Small intestine (tissue), 7 donors: ENCODE results near the gene ST14. TPM values are rescaled to one million over a fixed set of nuclear protein-coding genes. Genes with fewer than 3 reads are reported as not detected.
"Not testable (repeated sequence)": the region's sequence is repeated elsewhere in the genome, so short reads cannot be mapped to it uniquely, and the experiment has no call there.

Experiments used
- DNase-seq, 2 donors: peaks; one replicate each; pipeline versions ENCODE4 v3.0.0 to v3.0.0-alpha.2; 2013
- FAIRE-seq: peaks from 2 replicates; lab custom pipeline; 2012; peaks lifted over from hg19 to GRCh38; lab: Jason Lieb, UNC
- H3K27ac ChIP-seq, 3 donors: one replicate each; pipeline ENCODE4 v1.5.1; 2013; ENCODE audit warnings: low read length in 2 of 3, mild to moderate bottlenecking in 2 of 3, control low read depth in 1 of 3, inconsistent platforms in 1 of 3, low read depth in 1 of 3, moderate library complexity in 1 of 3
- H3K27me3 ChIP-seq, 3 donors: one replicate each; pipeline ENCODE4 v1.6.1; 2013; ENCODE audit warnings: low read length in 3 of 3, inconsistent platforms in 1 of 3; ENCODE audit not compliant: control insufficient read depth in 3 of 3, insufficient read depth in 3 of 3
- H3K36me3 ChIP-seq, 3 donors: one replicate each; pipeline ENCODE4 v1.6.1; 2013; ENCODE audit warnings: low read length in 3 of 3, inconsistent platforms in 1 of 3, low read depth in 1 of 3, mild to moderate bottlenecking in 1 of 3, moderate library complexity in 1 of 3; ENCODE audit not compliant: control insufficient read depth in 3 of 3, insufficient read depth in 2 of 3
- H3K4me1 ChIP-seq, 3 donors: one replicate each; pipeline ENCODE4 v1.6.1; 2013; ENCODE audit warnings: low read length in 2 of 3, inconsistent platforms in 1 of 3, low read depth in 1 of 3, mild to moderate bottlenecking in 1 of 3, moderate library complexity in 1 of 3; ENCODE audit not compliant: control insufficient read depth in 3 of 3, insufficient read depth in 2 of 3
- H3K4me3 ChIP-seq, 3 donors: one replicate each; pipeline ENCODE4 v1.5.1; 2013; ENCODE audit warnings: low read length in 3 of 3, control low read depth in 1 of 3, inconsistent platforms in 1 of 3, low read depth in 1 of 3, mild to moderate bottlenecking in 1 of 3, moderate library complexity in 1 of 3
- H3K9me3 ChIP-seq, 2 donors: one replicate each; pipeline ENCODE4 v1.6.1; 2013; ENCODE audit warnings: low read depth in 1 of 2, low read length in 1 of 2; ENCODE audit not compliant: control insufficient read depth in 2 of 2, insufficient read depth in 1 of 2
- WGBS, 3 donors: extraction: QIAGEN DNeasy Blood & Tissue Kit; methylation state at CpG; one replicate each; pipeline ENCODE4 v1.1.7; 2013; 5-methylcytosine and 5-hydroxymethylcytosine counted together
- polyA plus RNA-seq, 4 donors: library from polyadenylated mRNA; stranded (reverse) in 3 of 4; unstranded in 1 of 4; fragments of 200-250 nt in 3 of 4; fragments of 120-200 nt in 1 of 4; gene quantifications; one replicate each; pipeline versions ENCODE4 v1.2.1 to v1.2.3, GENCODE V29; 2013
- donor health status: healthy with polysubstance abuse.
- donor health status: control.
- donor health status: control.
- donor health status: Bipolar disorder and iron deficiency.
- donor health status: healthy.

The ST14 gene
- polyA plus RNA-seq, 4 donors: 97.8 to 259 (median 143) TPM

- DNase-seq, H3K27me3 ChIP-seq: not testable (repeated sequence)
- peak; percentile 92 for FAIRE-seq
Observed at GRCh38 chr11:130233486-130233885, 73.9 kb downstream of the ST14 start.

GRCh38 chr11:130233888-130234287 is 74.3 kb downstream of the ST14 start:
- WGBS, 3 donors: 79 to 92% (median 84%) methylated on average over 3 of the region's 3 CpGs
- not testable (repeated sequence) for FAIRE-seq, H3K27ac ChIP-seq

More at GRCh38 chr11:130233486-130233885, 73.9 kb downstream of the ST14 start:
- not testable (repeated sequence) for H3K27ac ChIP-seq, H3K4me1 ChIP-seq, H3K4me3 ChIP-seq, H3K9me3 ChIP-seq
- peaks cover 0 to 15% (median 12%) of the 10 kb centered on the region in 3 donors for H3K36me3 ChIP-seq

DNA sequence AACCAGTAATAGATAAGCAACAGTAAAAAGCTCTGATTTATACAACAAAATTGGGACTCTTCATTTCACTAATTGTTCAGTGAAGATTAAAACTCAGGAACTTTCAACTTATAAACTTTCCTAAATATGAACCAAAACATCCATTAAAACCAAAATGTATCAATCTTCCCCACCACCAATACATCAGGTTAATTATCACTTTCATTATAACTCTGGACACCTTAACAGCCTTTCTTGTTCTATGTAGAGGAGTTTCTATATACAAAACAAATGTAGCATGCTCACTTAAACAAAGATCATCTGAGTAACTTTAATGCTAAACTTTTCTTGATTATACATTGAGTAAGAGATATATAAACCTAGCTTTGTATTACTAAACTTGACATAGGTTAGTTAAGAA is 74.7 kb downstream of the ST14 start:
- Histone ChIP-seq H3K4me3 (no peak overlapping the region), H3K27me3 (no peaks in the 10 kb centered on the region), H3K9me3 (no peaks in the 10 kb centered on the region), H3K36me3 (peaks cover 0 to 16% (median 15%) of the 10 kb centered on the region in 3 donors), H3K4me1 (no peaks in the 10 kb centered on the region), H3K27ac (no peak overlapping the region)
- DNase-seq (no peak), FAIRE-seq (no peak)

More at GRCh38 chr11:130233888-130234287, 74.3 kb downstream of the ST14 start:
- H3K36me3 ChIP-seq: peaks cover 0 to 15% (median 13%) of the 10 kb centered on the region in 3 donors
- H3K27me3 ChIP-seq, DNase-seq, H3K4me1 ChIP-seq, H3K4me3 ChIP-seq, H3K9me3 ChIP-seq: not testable (repeated sequence)

GRCh38 chr11:130237282-130238006 is 77.9 kb downstream of the ST14 start:
- 91 to 93% (median 92%) methylated on average over 6 of the region's 6 CpGs for WGBS, 3 donors
- H3K4me1 ChIP-seq: no peaks in the 10 kb centered on the region
- no peaks in the 10 kb centered on the region for H3K9me3 ChIP-seq
- no peaks in the 10 kb centered on the region for H3K27me3 ChIP-seq
- H3K4me3 ChIP-seq: no peak overlapping the region
- H3K27ac ChIP-seq: no peak overlapping the region
- FAIRE-seq: no peak
- DNase-seq: no peak
- H3K36me3 ChIP-seq: peaks cover 0 to 17% (median 16%) of the 10 kb centered on the region in 3 donors

- H3K36me3 ChIP-seq: peaks cover 0 to 9% (median 7%) of the 10 kb centered on the region in 3 donors
- WGBS, 3 donors: 80 to 88% (median 85%) methylated on average over 2 of the region's 2 CpGs
- FAIRE-seq: no peak
Observed at GRCh38 chr11:130241713-130242112, 82.1 kb downstream of the ST14 start.

DNA sequence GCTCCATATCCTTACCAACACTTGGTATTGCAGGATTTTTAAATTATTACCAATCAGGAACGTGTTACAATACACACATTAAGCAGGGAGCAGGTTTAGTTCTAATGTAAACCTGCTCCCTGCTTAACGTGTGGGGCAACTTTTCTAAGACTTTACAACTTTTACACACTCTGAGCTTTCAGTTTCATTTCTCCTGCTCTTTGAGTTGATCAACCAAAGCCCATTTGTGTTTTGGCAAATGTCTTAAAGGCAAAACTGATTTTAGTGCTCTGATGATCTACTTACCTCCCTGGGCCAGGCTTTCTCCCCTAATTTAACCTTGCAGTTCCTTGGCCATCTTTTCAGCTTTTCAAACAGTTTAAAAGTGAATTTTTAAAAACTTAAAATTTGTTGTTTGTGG is 84.2 kb downstream of the ST14 start:
- 10 to 34% (median 30%) methylated on average over 2 of the region's 2 CpGs for WGBS, 3 donors
- FAIRE-seq: no peak
- Histone ChIP-seq H3K27ac (peak overlapping the region in 1 of 3 donors; percentile 20), H3K9me3 (no peaks in the 10 kb centered on the region), H3K4me1 (peaks cover 0 to 3% (median 0%) of the 10 kb centered on the region in 3 donors), H3K27me3 (no peaks in the 10 kb centered on the region), H3K4me3 (no peak overlapping the region), H3K36me3 (peaks cover 0 to 3% (median 2%) of the 10 kb centered on the region in 3 donors)
- DNase-seq: peak; percentile 65 to 68

More at GRCh38 chr11:130241713-130242112, 82.1 kb downstream of the ST14 start:
- no peak overlapping the region for H3K4me3 ChIP-seq
- H3K9me3 ChIP-seq: no peaks in the 10 kb centered on the region
- H3K27ac ChIP-seq: no peak overlapping the region
- no peaks in the 10 kb centered on the region for H3K27me3 ChIP-seq
- no peak for DNase-seq
- peaks cover 0 to 3% (median 0%) of the 10 kb centered on the region in 3 donors for H3K4me1 ChIP-seq

DNA sequence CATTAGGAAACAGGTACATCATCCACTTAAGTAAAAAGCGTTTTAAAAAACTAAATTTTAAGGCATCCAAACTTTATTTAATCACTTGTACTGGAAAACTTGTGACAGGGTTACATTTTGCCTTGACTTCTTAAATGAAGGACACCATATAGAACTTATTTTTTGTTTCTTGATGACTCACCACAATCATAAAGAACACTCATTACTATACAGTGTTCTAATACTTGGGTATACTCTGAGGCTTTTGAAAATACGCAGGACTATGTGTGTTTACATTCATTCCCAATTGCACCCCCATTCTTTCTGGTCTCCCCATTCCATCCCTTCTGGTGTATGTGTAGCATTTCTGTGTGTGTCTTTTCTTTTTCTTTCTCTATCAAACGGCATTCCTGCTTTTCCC is 85.3 kb downstream of the ST14 start:
- Histone ChIP-seq H3K4me1 (peaks cover 0 to 3% (median 0%) of the 10 kb centered on the region in 3 donors), H3K9me3 (no peaks in the 10 kb centered on the region), H3K4me3 (no peak overlapping the region), H3K36me3 (peaks cover 0 to 6% (median 0%) of the 10 kb centered on the region in 3 donors), H3K27ac (no peak overlapping the region), H3K27me3 (no peaks in the 10 kb centered on the region)
- FAIRE-seq: no peak
- DNase-seq: no peak
- 90 to 96% (median 92%) methylated on average over 3 of the region's 3 CpGs for WGBS, 3 donors

DNA sequence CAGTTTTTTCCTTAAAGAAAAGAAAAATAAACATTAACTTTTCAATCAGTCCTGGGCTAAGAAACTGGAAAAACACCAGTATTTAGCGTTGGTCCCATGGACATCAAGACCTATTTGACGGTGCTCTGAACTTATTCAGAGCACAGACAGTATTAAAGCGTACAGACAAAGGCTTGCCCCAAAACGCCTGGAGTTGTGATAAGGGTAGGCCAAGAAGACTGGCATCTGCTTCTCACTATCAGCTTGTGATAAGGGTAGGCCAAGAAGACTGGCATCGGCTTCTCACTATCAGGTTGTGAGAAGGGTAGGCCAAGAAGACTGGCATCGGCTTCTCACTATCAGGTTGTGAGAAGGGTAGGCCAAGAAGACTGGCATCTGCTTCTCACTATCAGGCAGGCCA is 85.8 kb downstream of the ST14 start:
- WGBS, 3 donors: 33 to 70% (median 46%) methylated on average over 6 of the region's 6 CpGs
- peaks cover 0 to 11% (median 0%) of the 10 kb centered on the region in 3 donors for H3K36me3 ChIP-seq
- DNase-seq, H3K4me3 ChIP-seq, H3K9me3 ChIP-seq, H3K27me3 ChIP-seq, H3K27ac ChIP-seq, H3K4me1 ChIP-seq, FAIRE-seq: not testable (repeated sequence)
